Middle frontal gyrus (tissue), 1 donor: ENCODE measurements around the gene ABRAXAS1.
A peak's percentile ranks its signal among the peaks of the same experiment; 100 is the strongest.
"Not testable (repeated sequence)": the region's sequence is repeated elsewhere in the genome, so short reads cannot be mapped to it uniquely, and the experiment has no call there.

ENCODE experiments used
- DNase-seq: peaks from one replicate; pipeline ENCODE4 v3.0.0-alpha.2; 2015; ENCODE audit warnings: low spot score; ENCODE audit errors: extremely low spot score

Gene ABRAXAS1

DNA sequence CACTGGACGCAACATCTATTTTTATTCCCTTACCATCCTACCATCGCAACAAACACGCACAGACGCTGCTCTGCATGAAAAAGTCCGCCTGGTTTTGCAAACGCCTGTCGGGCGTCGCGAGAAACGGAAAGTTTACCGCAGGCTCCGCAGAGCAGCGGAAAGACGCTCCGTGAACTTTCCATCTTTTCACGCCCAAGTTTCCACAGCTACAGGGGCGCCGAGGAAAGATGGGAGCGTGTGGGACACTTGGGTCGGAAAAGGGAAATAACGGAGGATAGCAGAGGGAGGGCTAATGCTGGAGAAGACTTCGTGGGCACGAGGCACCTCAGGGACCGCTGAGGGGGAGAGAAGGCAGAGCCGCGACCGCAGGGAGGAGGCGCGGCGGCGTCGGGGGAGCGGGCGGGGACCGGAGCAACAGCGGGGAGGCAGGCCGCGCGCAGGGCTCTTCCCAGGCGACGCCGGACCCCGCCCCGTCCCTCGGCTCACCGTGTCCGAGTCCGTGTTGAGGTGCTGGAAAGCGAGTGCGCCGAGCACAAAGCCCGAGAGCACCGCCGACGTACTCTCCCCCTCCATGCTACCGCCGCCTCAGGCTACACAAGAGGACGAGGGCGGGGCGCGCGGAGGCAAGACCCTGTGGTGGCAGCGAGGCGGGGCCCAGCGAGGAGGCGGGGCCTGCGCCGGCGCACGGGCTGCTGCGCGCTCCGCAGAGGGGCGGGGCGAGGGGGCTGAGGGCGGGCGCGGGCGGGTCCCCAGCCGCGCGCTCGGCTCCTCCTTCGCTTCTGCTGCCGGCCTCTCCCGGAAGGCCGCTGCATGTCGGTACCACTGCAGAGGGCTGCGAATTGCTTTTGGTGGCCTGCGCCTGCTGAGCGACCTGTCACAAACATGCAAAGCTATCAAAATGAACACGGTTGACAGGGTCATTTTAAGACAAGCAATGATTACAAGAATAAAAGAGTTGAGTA lies at the start of gene ABRAXAS1:
Gene ABRAXAS1 (minus strand): TSS at position 601 of the 962 bp plus-strand sequence. CDS start 28 bp downstream, at position 573.
- DNase-seq = peak; percentile 90

DNA sequence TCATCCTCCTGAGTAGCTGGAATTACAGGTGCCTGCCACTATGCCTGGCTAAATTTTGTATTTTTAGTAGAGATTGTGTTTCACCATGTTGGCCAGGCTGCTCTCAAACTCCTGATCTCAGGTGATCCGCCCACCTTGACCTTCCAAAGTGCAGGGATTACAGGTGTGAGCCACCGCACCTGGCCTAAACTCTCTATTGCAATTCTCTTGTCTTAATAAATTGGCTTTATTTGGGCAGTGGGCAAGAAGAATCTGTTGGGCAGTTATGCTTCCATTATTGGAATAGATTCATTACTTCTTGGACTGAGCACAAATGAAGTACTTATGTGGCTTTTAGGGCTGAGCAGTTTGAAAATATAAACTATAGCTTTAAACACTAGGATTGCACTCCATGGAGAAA lies 42.8 kb upstream of the ABRAXAS1 start:
- DNase-seq = no peak

DNA sequence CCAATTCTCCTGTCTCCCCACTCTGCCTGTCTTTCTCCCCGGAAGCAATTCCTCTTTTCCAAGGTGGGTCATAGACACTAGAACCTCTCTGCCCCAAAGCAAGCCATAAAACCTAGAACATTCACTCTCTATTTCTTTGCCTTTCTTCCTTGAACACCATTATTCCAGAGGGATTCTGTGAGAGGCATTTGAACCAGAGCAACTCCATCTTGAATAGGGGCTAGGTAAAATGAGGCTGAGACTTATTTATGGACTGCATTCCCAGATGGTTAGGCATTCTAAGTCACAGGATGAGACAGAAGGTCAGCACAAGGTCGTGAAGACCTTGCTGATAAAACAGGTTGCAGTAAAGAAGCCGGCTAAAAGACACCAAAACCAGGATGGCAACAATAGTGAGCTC lies 37.3 kb upstream of the ABRAXAS1 start:
- DNase-seq = no peak

DNA sequence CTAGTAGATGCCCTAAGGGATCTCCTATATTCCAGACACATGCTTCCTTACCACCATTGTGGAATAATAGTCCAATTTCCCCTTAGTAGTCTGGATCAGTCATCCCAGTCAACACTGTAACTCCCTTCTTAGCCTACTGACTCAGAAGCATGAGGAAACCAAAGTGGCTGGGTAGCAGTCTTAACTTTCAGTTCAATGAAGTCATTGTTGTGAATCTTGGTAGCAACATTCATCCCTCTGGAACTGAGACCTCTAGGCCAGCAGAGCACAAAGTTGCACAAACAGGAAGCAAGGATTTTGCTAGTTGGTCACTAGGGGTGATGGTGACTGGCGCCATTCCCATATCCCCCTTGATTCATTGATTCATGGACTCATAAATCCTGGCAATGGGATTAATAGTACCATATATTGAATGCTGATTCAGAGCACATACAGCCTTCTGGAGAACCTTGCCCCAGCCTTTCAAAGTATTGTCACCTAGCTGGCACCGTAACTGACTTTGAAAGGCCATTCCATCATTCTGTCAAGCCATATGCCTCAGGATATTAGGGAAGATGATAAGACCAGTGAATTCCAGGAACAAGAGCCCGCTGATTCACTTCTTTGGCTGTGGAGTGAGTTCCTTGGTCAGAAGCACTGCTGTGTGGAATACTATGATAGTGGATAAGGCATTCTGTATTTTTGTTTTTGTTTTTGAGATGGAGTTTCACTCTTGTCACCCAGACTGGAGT lies 31.3 kb upstream of the ABRAXAS1 start:
- DNase-seq = no peak

DNA sequence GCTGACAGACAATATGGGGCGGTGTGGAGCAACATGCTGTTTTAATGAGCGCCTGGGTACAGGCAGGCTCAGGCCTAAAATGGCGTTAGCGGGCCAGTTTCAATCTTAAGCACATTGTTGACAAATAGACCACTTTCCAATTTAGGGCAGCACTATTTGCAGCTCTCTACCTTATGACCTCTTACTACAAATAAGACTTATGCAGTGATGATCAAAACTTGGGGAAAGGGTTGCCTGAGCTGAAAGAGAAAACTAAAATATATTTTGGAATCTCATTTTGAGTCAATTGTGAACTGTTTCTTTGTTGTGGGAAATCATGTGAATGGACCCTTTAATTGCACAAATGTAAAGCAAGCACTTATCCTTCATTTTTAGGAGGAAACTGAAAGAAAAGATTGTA lies 25.5 kb upstream of the ABRAXAS1 start:
- no peak for DNase-seq

DNA sequence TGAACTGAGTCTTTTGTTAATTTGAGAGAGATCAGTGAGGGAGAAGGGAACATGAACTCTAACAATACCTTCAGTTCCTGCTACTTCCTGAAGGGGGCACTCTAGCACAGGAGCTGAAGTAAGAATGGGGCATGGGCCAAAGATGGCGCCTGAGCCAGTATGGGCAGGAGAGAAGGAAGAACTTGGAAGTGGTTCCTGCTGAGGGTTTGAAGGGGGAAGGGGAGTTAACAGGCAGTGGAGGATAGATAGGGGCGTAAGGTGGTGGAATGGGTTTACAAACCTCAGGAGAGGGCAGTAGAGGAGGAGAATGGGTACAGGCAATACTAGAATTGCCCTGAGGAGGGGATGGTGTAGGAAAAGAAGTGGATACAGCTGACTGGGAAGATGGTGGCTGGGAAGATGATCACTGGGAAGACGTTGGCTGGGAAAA lies 24.3 kb upstream of the ABRAXAS1 start:
- not testable (repeated sequence) for DNase-seq

DNA sequence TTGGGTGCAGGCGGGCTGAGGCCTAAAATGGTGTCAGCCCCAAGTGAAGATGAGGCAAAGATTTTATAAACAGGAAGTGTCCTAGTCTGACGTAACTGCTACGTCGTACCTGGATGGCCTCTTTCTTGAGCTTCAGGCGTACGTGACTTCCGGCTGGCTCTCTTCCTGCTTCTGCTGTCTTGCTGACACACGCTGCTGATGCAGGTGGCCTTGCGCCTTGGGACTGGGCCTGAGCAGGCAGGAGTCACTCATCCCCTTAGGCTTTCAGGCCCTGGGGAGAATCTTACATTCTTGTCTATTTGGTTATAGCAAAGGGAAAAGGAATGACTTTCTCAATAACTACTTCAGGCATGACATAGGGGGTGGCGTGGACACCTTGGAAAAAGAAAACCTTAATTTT lies 20.1 kb upstream of the ABRAXAS1 start:
- no peak for DNase-seq

DNA sequence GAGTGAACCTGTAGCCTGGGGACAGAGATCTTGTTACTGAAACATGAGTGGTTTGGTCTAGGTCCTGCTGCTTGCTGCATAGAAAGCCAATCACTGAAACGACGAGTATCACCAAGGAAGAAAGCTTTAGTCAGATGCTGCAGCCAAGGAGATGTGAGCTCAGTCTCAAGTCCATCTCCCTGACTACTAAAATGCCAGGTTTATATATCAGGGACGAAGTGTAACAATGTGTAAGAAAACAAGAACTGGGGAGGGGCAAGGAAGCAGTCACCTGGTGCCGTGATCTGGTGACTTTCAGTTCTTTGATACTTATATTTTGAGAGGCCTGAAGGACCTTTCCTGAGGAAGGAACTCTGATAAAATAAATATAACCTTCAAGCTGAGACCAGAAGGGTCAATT lies 19.6 kb upstream of the ABRAXAS1 start:
- no peak for DNase-seq

DNA sequence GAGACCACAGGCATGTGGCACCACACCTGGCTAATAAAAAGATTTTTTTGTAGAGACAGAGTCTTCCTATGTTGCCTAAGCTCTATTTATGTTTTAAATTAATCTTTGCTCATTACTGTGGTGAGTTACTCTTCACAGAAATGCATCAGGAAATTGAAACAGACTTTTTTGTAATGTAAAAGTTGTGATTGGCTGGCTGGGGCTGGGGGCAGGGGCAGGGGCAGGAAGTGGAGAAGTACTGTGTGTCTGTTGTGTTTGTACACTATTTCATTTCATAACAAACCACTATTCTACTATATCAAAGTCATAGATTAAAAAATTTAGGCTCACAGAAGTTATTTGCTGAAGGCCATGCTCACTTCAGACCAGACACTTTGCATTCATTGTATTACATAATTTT lies 19.1 kb upstream of the ABRAXAS1 start:
- DNase-seq = no peak

DNA sequence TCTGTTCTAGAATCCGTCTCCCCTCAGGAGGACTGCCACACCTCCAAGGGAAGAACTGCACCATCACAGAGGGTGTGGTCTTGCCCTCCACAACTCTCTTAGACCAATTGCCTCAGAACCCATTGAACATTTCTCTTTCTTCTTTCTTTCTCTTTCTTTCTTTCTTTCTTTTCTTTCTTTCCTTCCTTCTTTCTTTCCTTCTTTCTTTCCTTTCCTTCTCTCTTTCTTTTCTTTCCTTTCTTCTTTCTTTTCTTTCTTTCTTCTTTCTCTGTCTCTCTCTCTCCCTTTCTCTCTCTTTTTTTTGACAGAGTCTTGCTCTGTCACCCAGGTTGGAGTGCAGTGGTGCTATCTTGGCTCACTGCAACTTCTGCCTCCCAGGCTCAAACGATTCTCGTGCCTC lies 16.8 kb upstream of the ABRAXAS1 start:
- DNase-seq = not testable (repeated sequence)

DNA sequence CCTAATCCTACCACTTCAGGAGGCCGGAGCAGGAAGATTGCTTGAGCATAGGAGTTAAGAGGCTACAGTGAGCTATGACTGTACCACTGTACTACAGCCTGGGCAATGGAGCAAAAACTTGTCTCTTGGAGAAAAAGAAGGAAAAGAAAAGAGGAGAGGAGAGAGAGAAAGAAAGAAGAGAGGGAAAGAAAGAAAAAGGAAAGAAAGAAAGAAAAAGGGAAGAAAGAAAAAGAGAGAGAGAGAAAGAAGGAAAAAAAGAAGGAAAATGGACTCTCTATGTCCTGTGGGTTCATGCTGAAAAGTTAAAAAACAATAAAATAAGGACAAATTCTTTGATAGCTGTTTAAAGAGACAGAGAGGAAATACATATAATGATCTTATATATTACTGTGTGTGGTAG lies 13.3 kb upstream of the ABRAXAS1 start:
- DNase-seq = no peak

DNA sequence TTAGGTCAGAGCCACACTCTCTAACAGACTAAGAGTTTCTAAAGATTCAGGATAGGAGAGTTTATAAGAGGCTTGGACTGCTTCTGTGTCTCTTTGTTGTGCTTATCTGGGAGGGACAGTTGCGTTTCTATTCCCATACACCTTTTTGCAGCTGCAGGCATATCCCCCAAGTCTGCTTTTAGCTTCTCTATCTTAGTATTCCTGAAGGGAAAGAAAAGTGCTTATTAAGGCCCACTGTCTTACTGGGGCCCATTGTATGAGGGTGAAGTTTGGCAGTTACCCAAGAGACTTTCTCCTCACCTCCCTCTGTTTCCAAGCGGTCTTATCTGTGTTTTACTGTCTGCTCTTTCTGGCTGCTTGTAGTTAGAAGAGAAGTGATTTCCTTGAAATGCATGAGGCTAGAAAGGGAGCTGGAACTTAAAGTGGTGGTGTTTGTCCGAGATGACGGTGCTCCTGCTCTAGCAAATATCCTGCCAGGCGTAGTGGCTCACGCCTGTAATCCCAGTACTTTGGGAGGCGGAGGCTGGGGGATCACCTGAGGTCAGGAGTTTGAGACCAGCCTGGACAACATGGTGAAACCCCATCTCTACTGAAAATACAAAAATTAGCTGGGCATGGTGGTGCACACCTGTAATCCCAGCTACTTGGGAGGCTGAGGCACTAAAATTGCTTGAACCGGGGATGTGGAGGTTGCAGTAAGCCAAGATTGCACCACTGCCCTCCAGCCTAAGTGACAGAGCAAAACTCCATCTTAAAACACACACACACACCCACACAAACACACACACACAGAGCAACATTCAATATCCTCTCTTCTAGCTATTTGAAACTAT lies 11.4 kb upstream of the ABRAXAS1 start:
- not testable (repeated sequence) for DNase-seq

DNA sequence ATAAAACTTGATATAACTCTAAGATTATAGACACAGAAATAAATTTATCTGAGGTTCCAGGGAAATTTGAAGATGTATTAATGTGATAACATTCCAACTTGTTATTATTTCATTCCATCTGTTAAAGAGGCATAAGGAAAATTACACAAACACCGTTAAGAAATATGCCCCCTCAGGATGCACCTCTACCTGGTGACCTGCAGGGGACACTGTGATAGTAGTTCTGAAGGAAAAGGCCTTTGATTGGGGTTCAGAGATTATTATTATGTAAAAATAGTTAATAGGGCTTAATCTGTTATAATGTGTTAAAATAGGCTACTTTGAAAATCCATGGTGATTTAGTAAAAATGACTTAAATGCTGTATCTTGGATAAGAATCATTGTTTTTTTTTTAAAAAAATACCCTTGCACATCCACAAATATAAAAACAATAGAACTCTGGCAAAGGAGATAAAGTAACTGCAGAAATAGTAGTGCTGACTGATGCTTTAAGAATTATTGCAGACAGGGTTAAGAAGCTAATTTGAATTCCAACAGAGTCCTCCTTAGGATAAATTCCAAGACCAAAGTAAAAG lies 6.1 kb upstream of the ABRAXAS1 start:
- no peak for DNase-seq

DNA sequence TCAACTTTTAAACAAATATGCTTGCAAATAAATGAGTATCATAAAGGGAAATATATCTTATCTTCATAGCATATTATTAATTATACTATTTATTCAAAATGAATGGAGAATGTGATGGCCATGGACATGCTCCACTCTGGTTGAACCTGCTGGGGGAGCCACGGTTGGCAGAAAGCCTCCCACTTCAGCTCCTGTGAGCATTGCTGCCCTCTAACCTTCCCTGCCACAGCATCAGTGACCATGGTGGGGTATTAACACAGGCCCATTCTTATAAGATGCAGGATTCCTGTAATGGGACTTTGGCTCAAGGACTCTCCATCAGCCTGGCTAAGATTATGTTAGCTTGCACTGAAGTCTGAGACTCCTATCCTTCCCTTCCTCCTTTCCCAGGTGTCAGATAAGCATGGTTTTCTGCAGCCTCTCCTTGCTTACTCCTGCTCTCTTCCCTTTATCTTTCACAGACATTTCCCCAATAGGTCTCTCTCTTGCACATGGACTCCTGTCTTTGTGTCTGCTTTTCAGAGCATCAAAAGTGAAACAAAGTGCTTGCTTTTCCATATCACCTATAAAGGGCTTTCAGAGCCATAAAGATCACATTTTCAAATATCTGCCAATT lies 4.9 kb upstream of the ABRAXAS1 start:
- DNase-seq = no peak

DNA sequence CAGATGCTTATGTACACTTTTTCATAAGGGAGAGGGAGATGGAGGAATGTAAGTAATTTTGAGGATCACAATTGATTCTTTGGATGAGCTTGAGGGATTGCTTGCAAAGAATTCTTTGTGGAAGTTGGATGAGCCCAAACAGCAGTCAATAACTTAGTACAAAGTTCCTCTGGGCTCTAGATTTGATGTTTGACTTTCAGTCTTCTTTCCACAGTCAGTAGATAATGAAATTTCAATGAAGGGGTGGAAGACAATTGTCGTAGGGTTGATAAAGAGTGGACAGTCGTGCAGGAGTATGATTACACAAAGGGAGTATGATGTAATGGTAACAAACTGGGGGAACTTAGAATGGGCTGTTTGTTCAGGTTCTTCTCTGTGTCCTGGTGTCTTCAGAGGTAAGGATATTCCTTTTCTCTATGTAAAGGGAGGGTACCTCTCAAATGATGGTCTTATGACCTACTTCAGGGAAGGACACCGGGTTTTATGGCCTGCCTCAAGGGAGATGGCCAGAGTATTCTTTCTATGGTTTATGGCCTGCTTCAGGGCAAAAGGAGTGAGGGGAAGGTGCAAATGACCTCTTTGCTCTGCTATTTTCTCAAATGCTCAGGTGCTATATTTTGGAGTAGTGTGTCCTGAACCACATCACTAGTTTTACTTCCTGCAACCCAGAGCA lies 1.7 kb upstream of the ABRAXAS1 start:
- no peak for DNase-seq

DNA sequence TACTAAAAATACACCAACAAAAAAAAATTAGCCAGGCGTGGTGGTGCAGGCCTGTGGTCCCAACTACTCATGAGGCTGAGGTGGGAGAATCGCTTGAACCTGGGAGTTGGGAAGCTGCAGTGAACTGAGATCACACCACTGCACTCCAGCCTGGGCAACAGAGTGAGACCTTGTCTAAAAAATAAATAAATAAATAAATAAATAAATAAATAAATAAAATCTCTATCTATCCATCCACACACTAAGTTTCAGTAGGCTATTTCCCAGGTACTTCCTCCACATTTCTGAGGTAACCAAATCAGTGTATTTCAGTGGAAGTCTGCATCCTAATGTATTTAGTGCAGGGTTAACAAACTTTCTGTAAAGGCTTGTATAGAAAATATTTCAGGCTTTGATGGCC lies 10.9 kb downstream of the ABRAXAS1 start:
- no peak for DNase-seq

DNA sequence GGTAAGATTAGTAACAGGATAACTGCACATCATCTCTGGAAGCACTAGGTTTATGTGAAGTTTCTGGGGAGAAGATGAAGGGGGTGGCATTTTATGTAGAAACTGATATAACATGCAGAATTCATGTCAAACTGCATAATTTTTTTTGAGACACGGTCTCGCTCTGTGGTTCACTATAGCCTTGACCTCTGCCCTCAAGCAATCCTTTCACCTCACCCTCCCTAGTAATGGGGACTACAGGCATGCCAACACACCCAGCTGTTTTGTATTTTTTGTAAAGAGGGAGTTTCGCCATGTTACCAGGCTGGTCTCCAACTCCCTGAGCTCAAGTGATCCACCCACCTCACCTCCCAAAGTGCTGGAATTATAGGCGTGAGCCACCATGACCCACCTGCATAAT lies 11.5 kb downstream of the ABRAXAS1 start:
- DNase-seq = no peak

DNA sequence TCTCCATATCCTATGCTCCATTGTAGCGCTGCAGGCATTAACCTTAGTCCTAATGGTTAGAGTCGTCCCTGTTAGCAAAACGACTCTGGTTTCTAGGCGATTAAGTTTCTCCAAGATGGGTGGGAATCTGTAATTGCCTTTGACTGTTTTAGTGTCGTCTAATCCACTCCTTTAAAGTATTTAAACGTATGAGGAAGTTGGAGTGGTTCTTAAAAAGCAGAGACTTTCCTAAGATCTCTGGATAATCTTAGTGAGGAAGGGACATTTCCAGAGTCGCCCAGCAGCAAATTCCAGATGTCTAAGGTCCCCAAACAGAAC lies 28.8 kb downstream of the ABRAXAS1 start:
- DNase-seq = no peak

DNA sequence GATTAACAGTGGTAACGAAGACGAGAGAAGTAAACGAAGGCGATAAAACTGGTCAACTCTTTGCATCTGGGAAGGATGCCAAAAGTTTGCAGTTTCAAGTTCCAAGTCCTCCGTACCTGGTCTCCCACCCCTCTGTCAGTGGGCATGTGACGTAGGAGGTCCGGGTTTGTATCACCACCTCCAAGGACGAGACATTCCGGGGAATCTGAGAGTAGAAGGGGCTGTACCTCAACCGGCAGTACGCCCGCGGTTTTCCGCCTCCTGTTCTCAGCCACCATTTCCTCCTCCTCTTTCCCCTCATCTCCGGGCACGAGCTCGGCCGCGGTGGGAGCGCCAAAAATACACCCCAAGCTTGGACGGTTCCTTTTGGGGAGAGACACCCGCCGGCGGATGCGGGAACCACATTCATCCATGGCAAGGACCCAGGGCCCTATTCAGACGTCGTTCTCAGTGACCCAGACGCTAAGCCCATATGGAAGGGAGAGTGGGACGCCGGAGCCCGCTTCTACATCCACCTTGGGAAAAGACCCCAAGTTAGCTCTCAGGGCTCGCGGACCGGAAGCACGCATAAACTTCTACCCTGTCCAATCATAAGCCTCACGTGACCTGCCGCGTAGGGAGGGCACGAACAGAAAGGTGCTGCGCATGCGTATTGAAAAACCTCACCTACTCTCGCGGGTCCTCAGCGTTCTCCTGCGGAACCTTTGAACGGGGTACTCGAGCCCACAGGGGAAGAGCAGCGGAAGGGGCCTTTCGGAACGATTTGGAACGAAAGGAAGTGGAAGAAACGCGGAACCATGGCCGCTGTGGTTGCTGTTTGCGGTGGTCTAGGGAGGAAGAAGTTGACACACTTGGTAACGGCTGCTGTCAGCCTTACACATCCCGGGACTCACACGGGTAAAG lies 29.4 kb downstream of the ABRAXAS1 start, which contains the start of the genes HELQ and MRPS18C:
Gene HELQ (minus strand): TSS at position 543 of the 903 bp plus-strand sequence. CDS start 130 bp downstream, at position 413.
Gene MRPS18C (plus strand): TSS at position 778 of the 903 bp plus-strand sequence. CDS start 20 bp downstream, at position 798.
- DNase-seq = peak; percentile 96
